ENCODE data around the gene NBDY.

NBDY gene

DNA sequence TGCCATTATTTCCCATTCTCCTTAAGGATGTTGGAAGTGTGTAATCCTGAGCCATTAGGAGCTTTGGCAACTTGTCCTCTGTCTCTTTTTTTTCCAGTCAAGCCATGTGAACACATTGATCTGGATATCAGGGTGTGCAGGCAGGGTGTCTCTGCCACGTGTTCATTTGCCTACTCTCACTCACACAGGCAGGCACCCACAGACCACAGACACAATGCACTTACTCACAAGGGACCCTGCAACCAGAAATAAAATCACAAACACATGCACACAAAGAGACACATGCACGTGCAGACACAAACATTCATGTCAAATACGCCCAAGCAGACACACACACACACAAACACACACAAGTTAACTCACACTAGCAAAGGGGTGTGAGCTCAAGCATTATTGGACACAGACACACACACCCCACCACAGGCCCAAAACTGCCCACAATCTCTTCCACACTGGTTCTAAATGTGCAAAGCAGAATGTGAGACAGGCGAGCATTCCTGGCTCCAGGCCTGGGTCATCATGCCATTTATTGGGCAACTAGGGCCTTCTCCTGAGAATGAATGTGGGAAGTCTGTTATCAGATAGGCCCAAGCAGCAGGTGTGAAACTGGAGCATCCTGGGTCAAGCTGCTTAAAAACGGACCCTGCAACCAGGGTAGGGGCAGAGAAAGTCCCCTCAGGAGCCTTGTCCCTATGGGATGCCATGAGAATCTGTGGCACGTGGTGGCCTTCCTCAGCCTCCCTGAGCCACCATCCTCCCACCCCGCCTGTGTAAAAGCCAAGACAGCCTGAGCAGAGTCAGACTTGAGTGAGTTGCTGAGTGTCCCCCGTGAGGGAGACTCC lies 63.4 kb downstream of the NBDY start:
- H3K4me3 ChIP-seq (ENCODE audit: low read depth, low read length), result no peak overlapping the region
- TF ChIP-seq, protein P1, sequence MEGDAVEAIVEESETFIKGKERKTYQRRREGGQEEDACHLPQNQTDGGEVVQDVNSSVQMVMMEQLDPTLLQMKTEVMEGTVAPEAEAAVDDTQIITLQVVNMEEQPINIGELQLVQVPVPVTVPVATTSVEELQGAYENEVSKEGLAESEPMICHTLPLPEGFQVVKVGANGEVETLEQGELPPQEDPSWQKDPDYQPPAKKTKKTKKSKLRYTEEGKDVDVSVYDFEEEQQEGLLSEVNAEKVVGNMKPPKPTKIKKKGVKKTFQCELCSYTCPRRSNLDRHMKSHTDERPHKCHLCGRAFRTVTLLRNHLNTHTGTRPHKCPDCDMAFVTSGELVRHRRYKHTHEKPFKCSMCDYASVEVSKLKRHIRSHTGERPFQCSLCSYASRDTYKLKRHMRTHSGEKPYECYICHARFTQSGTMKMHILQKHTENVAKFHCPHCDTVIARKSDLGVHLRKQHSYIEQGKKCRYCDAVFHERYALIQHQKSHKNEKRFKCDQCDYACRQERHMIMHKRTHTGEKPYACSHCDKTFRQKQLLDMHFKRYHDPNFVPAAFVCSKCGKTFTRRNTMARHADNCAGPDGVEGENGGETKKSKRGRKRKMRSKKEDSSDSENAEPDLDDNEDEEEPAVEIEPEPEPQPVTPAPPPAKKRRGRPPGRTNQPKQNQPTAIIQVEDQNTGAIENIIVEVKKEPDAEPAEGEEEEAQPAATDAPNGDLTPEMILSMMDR (IDR thresholded peaks at IDR 0.05; ENCODE audit: borderline replicate concordance, insufficient read depth, low read depth, low read length), result no peak

DNA sequence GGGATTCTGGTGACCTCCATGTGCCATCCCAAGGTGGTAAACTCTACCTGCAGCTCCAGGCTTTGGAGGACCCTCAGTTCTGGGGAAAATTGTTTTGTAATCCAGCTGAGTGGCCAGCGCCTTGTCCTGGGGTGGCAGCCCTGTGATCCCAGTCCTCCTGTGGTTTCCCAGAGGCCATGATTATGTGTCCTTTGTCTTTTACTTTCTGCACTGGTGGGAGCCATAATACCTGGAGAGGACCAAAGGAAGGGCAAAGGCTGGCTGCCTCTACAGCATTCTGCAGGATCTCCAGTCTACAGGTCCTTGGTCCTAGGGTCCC lies 64.0 kb downstream of the NBDY start:
- TF ChIP-seq, protein P1 (IDR thresholded peaks at IDR 0.05; ENCODE audit: borderline replicate concordance, insufficient read depth, low read depth, low read length), result no peak
- no peak overlapping the region for H3K4me3 ChIP-seq (ENCODE audit: low read depth, low read length)

DNA sequence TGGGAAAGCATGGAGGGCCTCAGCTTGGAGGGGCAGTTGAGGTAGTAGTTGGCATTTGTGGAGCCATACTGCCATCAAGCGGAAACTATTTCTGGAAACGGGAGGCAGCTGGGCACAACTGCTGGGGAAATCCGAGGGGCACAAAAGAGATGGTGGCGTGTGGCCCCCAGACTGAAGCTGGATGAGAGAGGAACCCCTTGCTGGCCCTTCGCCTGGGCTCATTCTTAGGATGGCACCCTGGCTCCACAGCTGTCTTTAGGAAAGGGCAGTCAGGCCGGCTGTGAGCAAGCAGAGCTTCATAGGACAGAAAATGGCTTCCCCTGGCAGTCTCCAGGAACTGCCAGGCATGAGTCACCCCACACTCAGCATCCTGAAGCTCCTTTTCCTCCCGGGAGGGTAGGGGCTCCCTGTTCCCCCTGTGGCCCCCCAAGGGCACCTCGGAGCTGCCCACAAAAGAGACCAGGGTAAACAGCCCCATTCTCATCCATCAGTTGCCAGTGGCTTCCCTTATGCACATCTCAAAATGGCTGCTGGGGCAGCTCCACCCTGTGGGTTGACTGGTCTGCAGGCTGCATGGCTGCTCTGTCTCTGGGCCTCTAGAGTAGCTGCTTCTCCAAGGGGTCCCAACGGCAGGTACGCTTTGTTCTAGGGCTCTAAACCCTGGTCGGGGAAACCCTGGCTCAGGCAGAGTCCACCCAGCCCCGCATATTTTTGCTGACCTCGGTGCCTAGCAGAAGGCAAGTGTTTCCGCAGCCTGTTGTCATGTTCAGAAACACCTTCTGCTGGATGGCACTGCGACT lies 64.7 kb downstream of the NBDY start:
- TF ChIP-seq, protein P1 (IDR thresholded peaks at IDR 0.05; ENCODE audit: borderline replicate concordance, insufficient read depth, low read depth, low read length), result no peak

DNA sequence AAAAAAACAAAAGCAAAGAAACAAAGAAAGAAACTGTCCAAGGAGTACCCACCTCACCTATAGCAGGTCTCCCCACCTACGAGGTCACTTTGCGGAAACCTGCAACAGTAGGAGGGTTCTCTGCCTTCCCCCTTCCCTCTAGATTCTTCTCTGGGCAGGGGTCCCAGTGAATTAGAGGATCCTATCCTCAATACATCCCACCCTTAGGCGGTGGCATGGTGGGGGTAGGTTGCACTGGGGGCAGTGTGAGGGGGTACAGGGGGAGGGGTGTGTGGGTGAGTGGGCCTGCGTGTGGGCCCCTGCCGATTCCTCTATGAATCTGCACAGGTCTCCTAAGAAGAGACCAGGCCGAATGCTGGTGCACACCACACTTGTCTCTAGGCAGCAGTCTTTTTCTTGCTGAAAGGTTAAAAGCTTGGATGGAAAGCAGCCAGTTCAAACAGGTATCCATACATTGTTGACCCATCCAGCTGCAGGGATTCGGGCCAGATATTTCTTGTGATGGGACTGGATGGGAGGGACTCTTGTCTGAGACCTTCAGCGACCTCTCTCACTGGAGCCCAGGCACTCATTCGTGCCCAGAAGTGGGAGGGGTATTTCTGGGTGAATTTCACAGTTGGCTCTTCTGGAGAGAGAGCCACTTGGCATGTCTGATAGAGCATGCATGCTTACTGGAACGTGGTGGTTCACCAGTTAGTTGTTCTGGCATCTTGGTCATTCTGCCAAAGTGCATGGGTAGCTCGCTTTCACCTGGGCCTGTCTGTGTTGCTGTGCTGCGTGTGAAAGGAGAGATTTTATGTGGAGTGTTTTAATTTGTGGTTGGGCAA lies 65.6 kb downstream of the NBDY start:
- TF ChIP-seq, protein P1 (IDR thresholded peaks at IDR 0.05; ENCODE audit: borderline replicate concordance, insufficient read depth, low read depth, low read length), result no peak
- no peak overlapping the region for H3K4me3 ChIP-seq (ENCODE audit: low read depth, low read length)

More for the DNA sequence above, 64.7 kb downstream of the NBDY start:
- H3K4me3 ChIP-seq (ENCODE audit: low read depth, low read length), result no peak overlapping the region

DNA sequence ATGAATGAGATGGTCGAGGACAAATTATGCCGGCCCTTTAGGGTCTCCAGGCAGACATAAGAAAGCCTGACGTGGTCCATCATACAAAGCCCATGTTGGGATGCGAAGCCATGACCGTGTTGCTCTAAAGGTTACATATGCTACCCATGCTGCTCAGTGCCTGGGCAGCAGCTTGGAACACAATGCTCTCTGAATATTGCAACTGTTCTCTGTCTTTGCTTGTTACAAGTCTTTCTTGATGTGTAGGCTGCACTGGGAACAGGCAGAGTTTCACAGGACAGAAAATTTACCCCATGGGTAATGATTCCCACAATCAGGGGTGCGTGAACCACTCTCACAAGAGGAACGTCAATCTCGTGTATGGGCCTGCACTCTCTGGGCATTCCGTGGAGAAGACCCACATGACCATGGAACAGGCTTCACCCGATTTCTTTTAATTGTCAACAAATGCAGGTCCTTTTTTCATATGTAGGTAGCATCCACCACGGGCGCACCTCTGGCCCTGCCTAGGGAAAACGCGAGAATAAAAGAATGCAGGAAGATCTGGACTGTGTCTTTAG lies 66.3 kb downstream of the NBDY start:
- TF ChIP-seq, protein P1 (IDR thresholded peaks at IDR 0.05; ENCODE audit: borderline replicate concordance, insufficient read depth, low read depth, low read length), result no peak

DNA sequence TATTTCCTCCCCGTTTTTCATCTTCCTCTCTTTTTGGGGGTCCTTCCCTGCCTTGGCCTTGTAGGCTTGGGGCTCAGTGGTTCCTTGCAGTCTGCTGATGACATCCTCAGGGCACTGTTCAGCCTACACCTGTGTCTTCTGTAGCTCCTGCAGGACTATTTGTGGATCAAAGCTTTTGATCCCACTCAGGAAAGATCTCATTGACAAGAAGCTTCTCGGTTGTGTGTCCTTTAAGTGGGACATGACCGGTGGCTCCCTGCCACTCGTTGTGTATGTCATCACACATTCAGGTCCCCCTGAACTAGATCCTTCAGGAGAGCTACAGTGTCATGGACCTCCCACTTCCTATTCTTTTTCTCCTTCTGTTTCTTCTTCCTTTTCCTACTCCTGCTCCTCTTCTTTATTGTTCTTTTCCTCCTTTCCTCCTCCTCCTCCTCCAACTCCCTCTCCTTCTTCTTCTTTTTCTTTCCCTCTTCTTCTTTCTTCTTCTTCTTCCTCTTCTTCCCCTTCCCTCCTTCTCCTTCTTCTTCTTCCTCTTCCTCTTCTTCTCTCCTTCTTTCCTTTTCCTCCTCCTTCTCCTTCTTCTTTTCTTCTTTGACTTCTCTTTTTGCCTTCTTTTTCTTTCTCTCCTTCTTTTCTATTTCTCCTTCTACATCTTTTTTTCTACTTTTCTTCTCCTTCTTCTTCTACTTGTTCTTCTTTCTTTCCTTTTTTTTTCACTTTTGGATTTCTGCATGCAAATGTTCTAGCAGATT lies 67.8 kb downstream of the NBDY start:
- H3K4me3 ChIP-seq (ENCODE audit: low read depth, low read length), result no peak overlapping the region
- TF ChIP-seq, protein P1 (IDR thresholded peaks at IDR 0.05; ENCODE audit: borderline replicate concordance, insufficient read depth, low read depth, low read length), result no peak

More for the DNA sequence above, 66.3 kb downstream of the NBDY start:
- no peak overlapping the region for H3K4me3 ChIP-seq (ENCODE audit: low read depth, low read length)
